H1 (cell line): ENCODE measurements around the gene TANC1.

Experiments used
- BRCA1 ChIP-seq: IDR thresholded peaks from 2 replicates; pipeline ENCODE4 v1.6.1; 2012; ENCODE audit warnings: low read depth, low read length, improper control_type of control experiment
- CTCF ChIP-seq, 3 experiments: IDR thresholded peaks; 1 replicate in 2 of 3; 2 replicates in 1 of 3; pipeline versions ENCODE4 v1.5.1 to v1.6.1; 2011; ENCODE audit warnings: low read length in 3 of 3, mild to moderate bottlenecking in 3 of 3, inconsistent platforms in 2 of 3, low read depth in 1 of 3, moderate library complexity in 1 of 3; ENCODE audit not compliant: insufficient read depth in 1 of 3; ENCODE audit errors: control extremely low read depth in 1 of 3
- NANOG ChIP-seq: IDR thresholded peaks from 2 replicates; pipeline ENCODE4 v1.6.1; 2011; ENCODE audit warnings: low read length, low read depth, mild to moderate bottlenecking, inconsistent platforms; ENCODE audit not compliant: insufficient read depth, poor library complexity, severe bottlenecking
- PHF8 ChIP-seq: fragments of 200-600 bp; sonication (generic); conservative IDR thresholded peaks from 2 replicates; pipeline ENCODE4 v1.7.1; 2012; ENCODE audit warnings: low read depth, mild to moderate bottlenecking, inconsistent platforms, low read length, moderate library complexity
- POLR2AphosphoS5 ChIP-seq: IDR thresholded peaks from 2 replicates; pipeline ENCODE4 v1.6.1; 2011; ENCODE audit warnings: low read depth, low read length
- SIRT6 ChIP-seq: IDR thresholded peaks from one replicate; pipeline ENCODE4 v1.7.1; 2012; ENCODE audit warnings: low read length, inconsistent platforms
- TBP ChIP-seq: IDR thresholded peaks from 2 replicates; pipeline ENCODE4 v1.6.1; 2011; ENCODE audit warnings: low read depth, low read length, improper control_type of control experiment

GRCh38 chr2:159145745-159146354 lies 177.4 kb downstream of the TANC1 start:
- TF ChIP-seq NANOG (no peak), POLR2AphosphoS5 (no peak), SIRT6 (no peak), CTCF (IDR thresholded peaks at IDR 0.05; ENCODE audit: control extremely low read depth in 1 of 3, insufficient read depth in 1 of 3, low read depth in 1 of 3, low read length in 3 of 3) (no peak), BRCA1 (no peak), TBP (no peak), PHF8 (no peak)
